Stomach (tissue), 4 donors: ENCODE measurements around the gene ARHGEF39.

Experiments
- EP300 ChIP-seq: sonication (generic); formaldehyde crosslinking; IDR thresholded peaks from one replicate; pipeline ENCODE4 v1.6.1; 2017; ENCODE audit warnings: antibody characterized with exemption
- POLR2A ChIP-seq, 4 donors: fragments of 450-650 bp; IDR thresholded peaks; one replicate each; pipeline ENCODE4 v1.6.1; 2016; ENCODE audit warnings: antibody characterized with exemption in 4 of 4, control low read depth in 2 of 4, mild to moderate bottlenecking in 1 of 4, moderate library complexity in 1 of 4
- POLR2AphosphoS5 ChIP-seq, 3 donors: sonication (generic); formaldehyde crosslinking; IDR thresholded peaks; one replicate each; pipeline ENCODE4 v1.6.1; 2016; ENCODE audit warnings: antibody characterized with exemption in 3 of 3
- TF ChIP-seq, protein P1 (sequence below), 7 experiments: fragments of 450-650 bp in 4 of 7; fragments of 200-600 bp in 3 of 7; sonication (generic) in 3 of 7; IDR thresholded peaks; one replicate each; pipeline ENCODE4 v1.5.1; 2016 to 2019; ENCODE audit warnings: antibody characterized with exemption in 7 of 7, control low read depth in 2 of 7, mild to moderate bottlenecking in 1 of 7

DNA sequence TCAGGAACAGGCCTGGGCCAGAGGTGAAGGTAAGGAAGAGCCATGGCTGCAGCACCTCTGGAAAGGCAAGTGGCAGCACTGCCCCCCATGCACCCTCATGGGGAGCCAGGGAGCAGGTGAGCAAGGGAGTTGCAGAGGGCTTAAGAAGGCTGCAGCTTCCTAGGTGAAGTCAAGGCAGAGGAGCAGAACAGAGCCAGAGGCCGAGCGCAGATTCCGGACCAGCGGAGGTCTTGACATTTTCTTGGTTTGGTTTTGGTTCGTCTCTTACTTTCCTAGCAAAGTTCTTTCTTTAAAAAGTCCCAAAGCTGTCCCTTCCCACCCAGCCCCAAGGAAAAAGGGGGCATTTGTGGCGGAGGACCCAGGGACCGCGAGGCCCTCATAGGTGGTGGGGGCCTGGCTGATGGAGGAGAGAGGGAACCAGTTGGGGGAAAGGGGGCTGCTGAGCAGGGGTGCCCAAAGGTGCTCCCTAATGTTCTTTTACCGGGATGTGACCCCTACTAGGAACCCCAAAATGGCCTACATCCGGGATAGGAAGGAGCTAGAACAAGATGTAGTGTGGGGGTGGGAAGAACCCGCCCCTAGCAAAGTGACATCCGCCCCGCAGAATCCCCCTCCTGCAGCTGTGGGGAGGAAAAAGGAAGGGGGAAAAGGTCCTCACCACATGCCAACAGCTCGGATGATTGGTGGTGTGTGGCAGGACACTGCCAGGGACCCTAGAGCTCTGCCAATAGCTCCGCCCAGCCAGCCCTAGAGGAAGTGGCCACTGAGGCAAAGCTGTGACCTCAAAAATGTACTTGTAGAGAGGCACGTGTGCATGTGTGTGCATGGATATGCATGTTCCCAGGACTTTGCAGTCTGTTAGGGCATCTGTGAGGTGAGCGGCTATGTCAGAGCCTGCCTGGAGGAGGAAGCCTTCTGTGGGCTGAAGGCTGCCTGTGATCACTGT is 45.9 kb downstream of the ARHGEF39 start:
- TF ChIP-seq, protein P1, sequence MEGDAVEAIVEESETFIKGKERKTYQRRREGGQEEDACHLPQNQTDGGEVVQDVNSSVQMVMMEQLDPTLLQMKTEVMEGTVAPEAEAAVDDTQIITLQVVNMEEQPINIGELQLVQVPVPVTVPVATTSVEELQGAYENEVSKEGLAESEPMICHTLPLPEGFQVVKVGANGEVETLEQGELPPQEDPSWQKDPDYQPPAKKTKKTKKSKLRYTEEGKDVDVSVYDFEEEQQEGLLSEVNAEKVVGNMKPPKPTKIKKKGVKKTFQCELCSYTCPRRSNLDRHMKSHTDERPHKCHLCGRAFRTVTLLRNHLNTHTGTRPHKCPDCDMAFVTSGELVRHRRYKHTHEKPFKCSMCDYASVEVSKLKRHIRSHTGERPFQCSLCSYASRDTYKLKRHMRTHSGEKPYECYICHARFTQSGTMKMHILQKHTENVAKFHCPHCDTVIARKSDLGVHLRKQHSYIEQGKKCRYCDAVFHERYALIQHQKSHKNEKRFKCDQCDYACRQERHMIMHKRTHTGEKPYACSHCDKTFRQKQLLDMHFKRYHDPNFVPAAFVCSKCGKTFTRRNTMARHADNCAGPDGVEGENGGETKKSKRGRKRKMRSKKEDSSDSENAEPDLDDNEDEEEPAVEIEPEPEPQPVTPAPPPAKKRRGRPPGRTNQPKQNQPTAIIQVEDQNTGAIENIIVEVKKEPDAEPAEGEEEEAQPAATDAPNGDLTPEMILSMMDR (IDR thresholded peaks at IDR 0.05): no peak
- no peak for TF ChIP-seq POLR2AphosphoS5 (IDR thresholded peaks at IDR 0.05)
- no peak for TF ChIP-seq POLR2A (IDR thresholded peaks at IDR 0.05)
- no peak for TF ChIP-seq EP300
